Spleen (tissue), 11 donors: ENCODE results near the gene VAV1. TPM values are rescaled to one million over a fixed set of nuclear protein-coding genes. Genes with fewer than 3 reads are reported as not detected.
A peak's percentile ranks its signal among the peaks of the same experiment; 100 is the strongest.

ENCODE experiments used
- DNase-seq: peaks from one replicate; pipeline ENCODE4 v3.0.0-alpha.2; 2020
- H3K27ac ChIP-seq, 8 donors: fragments of 200-600 bp; sonication (generic) in 7 of 8; 1 replicate in 4 of 8; 2 replicates in 4 of 8; pipeline versions ENCODE4 v1.5.0 to v1.8.0; 2016 to 2021; ENCODE audit warnings: inconsistent platforms in 4 of 8, mild to moderate bottlenecking in 4 of 8, moderate library complexity in 1 of 8
- H3K27me3 ChIP-seq, 7 donors: fragments of 200-600 bp; sonication (generic) in 6 of 7; replicated peaks in 1 of 7; 1 replicate in 4 of 7; 2 replicates in 3 of 7; pipeline versions ENCODE4 v1.5.0 to v1.8.0; 2016 to 2021; ENCODE audit warnings: inconsistent platforms in 3 of 7, mild to moderate bottlenecking in 1 of 7
- H3K36me3 ChIP-seq, 6 donors: fragments of 200-600 bp; sonication (generic) in 5 of 6; 1 replicate in 4 of 6; 2 replicates in 2 of 6; pipeline versions ENCODE4 v1.5.0 to v1.8.0; 2016 to 2021; ENCODE audit warnings: inconsistent platforms in 2 of 6
- H3K4me1 ChIP-seq, 6 donors: fragments of 200-600 bp; sonication (generic) in 5 of 6; 1 replicate in 3 of 6; 2 replicates in 3 of 6; pipeline versions ENCODE4 v1.5.0 to v1.8.0; 2016 to 2021; ENCODE audit warnings: inconsistent platforms in 3 of 6
- H3K4me3 ChIP-seq, 8 donors: fragments of 200-600 bp; sonication (generic) in 7 of 8; 1 replicate in 4 of 8; 2 replicates in 4 of 8; pipeline versions ENCODE4 v1.5.0 to v1.8.0; 2016 to 2021; ENCODE audit warnings: inconsistent platforms in 4 of 8, mild to moderate bottlenecking in 4 of 8, moderate library complexity in 2 of 8
- H3K9me3 ChIP-seq, 8 donors: fragments of 200-600 bp; sonication (generic) in 7 of 8; 1 replicate in 4 of 8; 2 replicates in 4 of 8; pipeline versions ENCODE4 v1.5.0 to v1.8.0; 2016 to 2021; ENCODE audit warnings: inconsistent platforms in 4 of 8
- CTCF ChIP-seq, 11 experiments: fragments of 200-600 bp in 7 of 11; fragments of 450-650 bp in 4 of 11; sonication (generic) in 4 of 11; IDR thresholded peaks in 8 of 11; conservative IDR thresholded peaks in 3 of 11; 1 replicate in 7 of 11; 2 replicates in 4 of 11; pipeline versions ENCODE4 v1.4.0 to v1.8.0; 2016 to 2021; ENCODE audit warnings: antibody characterized with exemption in 11 of 11, inconsistent platforms in 4 of 11, mild to moderate bottlenecking in 1 of 11
- POLR2A ChIP-seq, 3 donors: fragments of 450-650 bp; IDR thresholded peaks; one replicate each; pipeline ENCODE4 v1.5.1; 2017; ENCODE audit warnings: antibody characterized with exemption in 3 of 3, mild to moderate bottlenecking in 1 of 3
- POLR2AphosphoS5 ChIP-seq, 3 donors: sonication (generic); formaldehyde crosslinking; IDR thresholded peaks; one replicate each; pipeline ENCODE4 v1.5.1; 2017; ENCODE audit warnings: antibody characterized with exemption in 3 of 3
- WGBS, 5 donors: extraction: QIAGEN DNeasy Blood & Tissue Kit in 3 of 5; methylation state at CpG; one replicate each; pipeline versions ENCODE4 v1.1.5 to v1.1.7; 2013 to 2018; 5-methylcytosine and 5-hydroxymethylcytosine counted together
- intact Hi-C: fragments of 100-400 bp; cut with DNase I; formaldehyde crosslinking; loops from one replicate; pipeline ENCODE4 v1.15.0; 2023; ENCODE audit warnings: low total_unique reads
- polyA plus RNA-seq, 3 donors: library from polyadenylated mRNA; stranded (reverse); fragments of 200-250 nt; gene quantifications; one replicate each; pipeline ENCODE4 v1.2.1, GENCODE V29; 2013
- total RNA-seq, 7 donors: library from RNA; depleted of rRNA in 3 of 7; stranded (reverse); fragments of >200 nt in 3 of 7; fragmentation: NEBNext Ultra II Directional in 4 of 7; extraction: Animal tissue kit (Norgen Biotek cat#: 25700) in 4 of 7; gene quantifications; one replicate each; pipeline versions ENCODE4 v1.1.0 to v1.2.1, GENCODE V29; 2016 to 2021
- donor health status: healthy with polysubstance abuse.
- donor health status: DM: no; HTN: no; CAD: no; lungs with moderate emphysema.
- donor health status: DM: no; HTN: no; CAD: no.
- donor health status: Bipolar disorder and iron deficiency.
- donor health status: healthy.
- donor health status: DM: no; HTN: no; CAD: no.
- donor health status: DM: yes; HTN: yes; CAD: no.

The VAV1 gene
- total and polyA plus RNA-seq, 10 donors = 34.8 to 151 (median 83.1) TPM

DNA sequence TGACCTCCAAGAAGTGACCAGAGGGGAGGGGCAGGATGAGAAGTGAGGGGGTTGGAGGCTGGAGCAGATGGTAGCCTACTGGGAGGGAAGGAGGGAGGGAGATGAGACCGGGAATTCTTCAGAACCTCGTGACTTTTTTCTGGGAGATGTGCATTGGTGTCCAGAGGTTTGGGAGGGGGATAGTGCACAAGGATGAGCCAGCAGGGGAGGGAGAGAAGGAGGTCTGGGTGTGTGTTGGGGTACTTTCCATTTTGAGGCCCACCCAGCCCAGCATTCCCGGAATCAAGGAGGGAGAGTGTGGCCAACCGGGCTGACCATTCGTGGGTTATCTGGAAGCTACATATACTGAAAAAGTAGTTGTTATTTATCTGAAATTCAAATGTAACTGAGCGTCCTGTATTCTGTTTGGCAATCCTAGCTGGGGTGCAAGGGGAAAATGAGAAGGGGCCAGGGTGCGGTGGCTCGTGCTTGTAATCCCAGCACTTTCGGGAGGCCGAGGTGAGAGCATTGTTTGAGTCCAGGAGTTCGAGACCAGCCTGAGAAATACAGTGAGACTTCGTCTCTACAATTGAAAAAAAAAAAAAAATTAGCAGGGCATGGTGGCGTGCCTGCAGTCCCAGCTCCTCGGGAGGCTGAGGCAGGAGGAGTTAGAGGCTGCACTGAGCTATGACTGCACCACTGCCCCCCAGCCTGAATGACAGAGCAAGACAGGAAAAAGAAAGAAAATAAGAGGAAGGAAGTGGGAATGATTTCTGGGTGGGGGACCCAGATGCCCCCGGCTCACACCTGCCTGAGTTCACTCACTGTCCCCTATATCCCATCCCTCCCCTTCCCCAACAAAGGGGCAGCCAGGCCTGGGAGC, 47.6 kb upstream of the VAV1 start:
- Histone ChIP-seq H3K4me3 (no peak overlapping the region), H3K27ac (no peak overlapping the region), H3K36me3 (peaks cover 0 to 5% (median under 1%) of the 10 kb centered on the region in 6 donors), H3K27me3 (no peaks in the 10 kb centered on the region), H3K9me3 (no peaks in the 10 kb centered on the region), H3K4me1 (peaks cover 8 to 87% (median 57%) of the 10 kb centered on the region in 6 donors)
- no peak for DNase-seq
- intact Hi-C loops = loop anchor here (10.0 kb wide), 1 partner anchor 80 kb away; no protein-coding TSS in a partner anchor
- TF ChIP-seq POLR2AphosphoS5 (IDR thresholded peaks at IDR 0.05) (no peak), CTCF (IDR thresholded peaks at IDR 0.05 in 8 of 11, conservative IDR thresholded peaks at IDR 0.05 in 3 of 11) (no peak), POLR2A (IDR thresholded peaks at IDR 0.05) (no peak)
- 76 to 83% (median 80%) methylated on average over 15 of the region's 15 CpGs for WGBS, 5 donors

GRCh38 chr19:6725513-6726231, 46.8 kb upstream of the VAV1 start:
- Histone ChIP-seq H3K27me3 (no peaks in the 10 kb centered on the region), H3K27ac (no peak overlapping the region), H3K4me3 (no peak overlapping the region), H3K36me3 (peaks cover 0 to 13% (median 2%) of the 10 kb centered on the region in 6 donors), H3K9me3 (no peaks in the 10 kb centered on the region), H3K4me1 (peaks cover 8 to 80% (median 55%) of the 10 kb centered on the region in 6 donors)
- WGBS, 5 donors = 89 to 94% (median 91%) methylated on average over 16 of the region's 16 CpGs
- no peak for DNase-seq
- intact Hi-C loops = loop anchor here (10.0 kb wide), 1 partner anchor 81 kb away; no protein-coding TSS in a partner anchor
- no peak for TF ChIP-seq POLR2AphosphoS5 (IDR thresholded peaks at IDR 0.05)
- no peak for TF ChIP-seq POLR2A (IDR thresholded peaks at IDR 0.05)
- TF ChIP-seq CTCF (IDR thresholded peaks at IDR 0.05 in 8 of 11, conservative IDR thresholded peaks at IDR 0.05 in 3 of 11) = no peak

GRCh38 chr19:6728346-6728745, 44.2 kb upstream of the VAV1 start:
- Histone ChIP-seq H3K4me3 (peak overlapping the region in 1 of 8 donors; percentile 7), H3K27ac (peak overlapping the region in 7 of 8 donors; percentile 7 to 84 (median 63)), H3K27me3 (no peaks in the 10 kb centered on the region), H3K4me1 (peaks cover 4 to 54% (median 32%) of the 10 kb centered on the region in 6 donors), H3K36me3 (peaks cover 0 to 40% (median 24%) of the 10 kb centered on the region in 6 donors), H3K9me3 (no peaks in the 10 kb centered on the region)
- intact Hi-C loops = loop anchor here (10.0 kb wide), 1 partner anchor 84 kb away; no protein-coding TSS in a partner anchor
- WGBS, 5 donors = 12 to 16% (median 12%) methylated on average over 8 of the region's 8 CpGs
- TF ChIP-seq POLR2A (IDR thresholded peaks at IDR 0.05) (no peak), POLR2AphosphoS5 (IDR thresholded peaks at IDR 0.05) (peak; percentile 44 to 60 (median 51))
- DNase-seq = peak; percentile 88

DNA sequence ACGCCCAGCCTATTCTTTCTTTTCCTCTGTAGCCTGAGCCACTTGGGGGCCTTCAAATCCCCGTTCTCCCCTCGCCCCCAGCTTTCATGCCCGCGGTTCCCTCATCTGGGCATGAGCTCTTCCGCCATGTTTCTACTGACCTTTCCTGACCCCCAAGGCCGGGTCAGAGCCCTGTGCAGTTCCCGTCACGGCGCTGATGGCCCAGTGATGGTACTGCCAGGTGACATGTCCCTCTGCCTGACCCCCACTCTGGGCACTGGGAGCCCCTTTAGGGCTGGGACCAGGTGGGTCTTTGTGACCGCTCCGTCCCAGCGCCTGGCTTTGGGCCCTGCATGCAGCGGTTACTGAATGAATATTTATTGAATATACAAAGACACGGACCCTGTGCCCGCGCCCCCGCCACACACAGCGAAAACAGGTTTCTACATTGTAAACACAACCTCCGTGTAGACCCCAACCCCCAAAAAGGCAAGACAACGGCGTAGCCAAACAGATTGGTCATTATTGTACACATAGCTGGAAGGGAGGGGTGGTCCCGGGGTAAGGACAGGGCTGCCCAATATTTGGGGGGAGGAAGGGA, 42.8 kb upstream of the VAV1 start:
- no peak overlapping the region for H3K4me3 ChIP-seq
- WGBS, 5 donors = 94 to 98% (median 95%) methylated on average over 23 of the region's 23 CpGs
- TF ChIP-seq POLR2A (IDR thresholded peaks at IDR 0.05) (no peak), POLR2AphosphoS5 (IDR thresholded peaks at IDR 0.05) (peak in 1 of 3 donors; percentile 27)

More for the DNA sequence above, 42.8 kb upstream of the VAV1 start:
- Histone ChIP-seq H3K27me3 (no peaks in the 10 kb centered on the region), H3K9me3 (no peaks in the 10 kb centered on the region), H3K4me1 (peaks cover 3 to 51% (median 28%) of the 10 kb centered on the region in 6 donors), H3K36me3 (peaks cover 0 to 53% (median 27%) of the 10 kb centered on the region in 6 donors), H3K27ac (no peak overlapping the region)
- intact Hi-C loops = loop anchor here (10.0 kb wide), 1 partner anchor 85 kb away; no protein-coding TSS in a partner anchor
- no peak for DNase-seq
